Stimulated activated CD8-positive, alpha-beta memory T cell treated with anti-CD3 and anti-CD28 coated beads, Interleukin-7, amount 100 ng/mL, for 48 hours (primary cell): ENCODE data around the gene SPTY2D1.

Experiments
- DNase-seq, 2 donors: peaks; one replicate each; pipeline ENCODE4 v3.0.0-alpha.2; 2020; ENCODE audit warnings: low read depth in 1 of 2; ENCODE audit errors: extremely low read depth in 1 of 2

The SPTY2D1 gene

GRCh38 chr11:18567081-18567480 lies 67.1 kb downstream of the SPTY2D1 start:
- no peak for DNase-seq

GRCh38 chr11:18566406-18566805 lies 67.7 kb downstream of the SPTY2D1 start:
- DNase-seq: no peak

DNA sequence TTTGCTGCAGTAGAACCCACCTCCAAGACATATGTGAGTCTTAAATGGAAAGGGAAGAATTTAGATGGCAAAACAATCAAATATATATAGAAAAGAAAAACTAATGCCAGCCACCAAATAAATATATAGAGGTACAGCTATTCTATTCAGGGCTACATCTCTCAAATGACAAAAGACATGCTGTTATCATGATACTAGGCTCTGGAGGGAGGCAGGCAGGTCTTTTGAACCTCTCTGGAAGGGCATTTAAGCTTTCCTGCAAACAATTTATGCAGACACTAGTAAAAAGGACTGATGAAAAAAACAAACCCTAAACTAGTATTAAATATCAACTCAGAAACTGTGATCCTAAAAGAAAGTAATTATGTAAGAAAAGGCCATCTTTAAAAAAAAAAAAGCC lies 70.0 kb downstream of the SPTY2D1 start:
- DNase-seq: no peak

GRCh38 chr11:18563090-18563730 lies 70.9 kb downstream of the SPTY2D1 start:
- DNase-seq: no peak
